ENCODE measurements around the gene PLA2G2F. TPM values are rescaled to one million over a fixed set of nuclear protein-coding genes. Genes with fewer than 3 reads are reported as not detected.
A peak's percentile ranks its signal among the peaks of the same experiment; 100 is the strongest.

Gene PLA2G2F
- total and polyA plus RNA-seq, 9 of the 15 experiments (the other 6 are each of a cell fraction or from before 2014, with no cell fraction given): not detected

DNA sequence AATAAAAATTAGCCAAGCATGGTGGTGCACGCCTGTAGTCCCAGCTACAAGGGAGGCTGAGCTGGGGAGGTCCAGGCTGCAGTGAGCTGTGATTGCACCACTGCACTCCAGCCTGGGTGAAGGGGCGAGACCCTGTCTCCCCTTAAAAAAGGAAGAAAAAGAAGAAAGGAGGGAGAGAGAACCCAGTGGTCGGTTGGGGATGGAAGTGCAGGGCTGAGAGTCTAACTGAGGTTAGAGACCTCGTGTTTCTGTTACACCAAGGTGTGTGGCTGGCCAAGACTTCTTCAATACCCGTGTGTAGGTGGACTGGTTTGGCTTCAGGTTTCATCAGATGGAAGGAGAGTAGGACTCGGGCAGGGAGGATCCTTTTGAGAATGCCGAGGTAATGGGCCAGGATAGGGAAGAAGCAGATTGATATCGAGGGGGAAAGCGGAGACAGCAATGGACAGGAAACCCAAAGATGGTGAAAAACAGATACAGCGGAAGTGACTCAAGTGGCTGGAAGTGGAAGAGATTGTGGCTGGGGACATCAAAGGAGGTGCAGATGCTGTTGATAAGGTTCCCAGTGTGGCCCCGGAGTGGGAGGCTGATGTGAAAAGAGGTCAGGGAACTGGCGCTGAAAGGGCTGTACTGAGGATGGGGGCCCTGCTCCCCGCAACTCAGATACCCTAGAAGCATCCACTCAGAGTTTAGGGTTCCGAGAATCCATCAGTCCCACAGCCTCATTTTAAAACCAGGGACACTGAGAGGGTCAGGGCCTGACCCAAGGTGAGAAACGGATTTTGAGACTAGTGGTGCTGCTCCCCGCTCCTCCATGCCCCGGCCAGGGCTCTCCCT, 46.1 kb downstream of the PLA2G2F start (continued):
- TF ChIP-seq, protein P1, sequence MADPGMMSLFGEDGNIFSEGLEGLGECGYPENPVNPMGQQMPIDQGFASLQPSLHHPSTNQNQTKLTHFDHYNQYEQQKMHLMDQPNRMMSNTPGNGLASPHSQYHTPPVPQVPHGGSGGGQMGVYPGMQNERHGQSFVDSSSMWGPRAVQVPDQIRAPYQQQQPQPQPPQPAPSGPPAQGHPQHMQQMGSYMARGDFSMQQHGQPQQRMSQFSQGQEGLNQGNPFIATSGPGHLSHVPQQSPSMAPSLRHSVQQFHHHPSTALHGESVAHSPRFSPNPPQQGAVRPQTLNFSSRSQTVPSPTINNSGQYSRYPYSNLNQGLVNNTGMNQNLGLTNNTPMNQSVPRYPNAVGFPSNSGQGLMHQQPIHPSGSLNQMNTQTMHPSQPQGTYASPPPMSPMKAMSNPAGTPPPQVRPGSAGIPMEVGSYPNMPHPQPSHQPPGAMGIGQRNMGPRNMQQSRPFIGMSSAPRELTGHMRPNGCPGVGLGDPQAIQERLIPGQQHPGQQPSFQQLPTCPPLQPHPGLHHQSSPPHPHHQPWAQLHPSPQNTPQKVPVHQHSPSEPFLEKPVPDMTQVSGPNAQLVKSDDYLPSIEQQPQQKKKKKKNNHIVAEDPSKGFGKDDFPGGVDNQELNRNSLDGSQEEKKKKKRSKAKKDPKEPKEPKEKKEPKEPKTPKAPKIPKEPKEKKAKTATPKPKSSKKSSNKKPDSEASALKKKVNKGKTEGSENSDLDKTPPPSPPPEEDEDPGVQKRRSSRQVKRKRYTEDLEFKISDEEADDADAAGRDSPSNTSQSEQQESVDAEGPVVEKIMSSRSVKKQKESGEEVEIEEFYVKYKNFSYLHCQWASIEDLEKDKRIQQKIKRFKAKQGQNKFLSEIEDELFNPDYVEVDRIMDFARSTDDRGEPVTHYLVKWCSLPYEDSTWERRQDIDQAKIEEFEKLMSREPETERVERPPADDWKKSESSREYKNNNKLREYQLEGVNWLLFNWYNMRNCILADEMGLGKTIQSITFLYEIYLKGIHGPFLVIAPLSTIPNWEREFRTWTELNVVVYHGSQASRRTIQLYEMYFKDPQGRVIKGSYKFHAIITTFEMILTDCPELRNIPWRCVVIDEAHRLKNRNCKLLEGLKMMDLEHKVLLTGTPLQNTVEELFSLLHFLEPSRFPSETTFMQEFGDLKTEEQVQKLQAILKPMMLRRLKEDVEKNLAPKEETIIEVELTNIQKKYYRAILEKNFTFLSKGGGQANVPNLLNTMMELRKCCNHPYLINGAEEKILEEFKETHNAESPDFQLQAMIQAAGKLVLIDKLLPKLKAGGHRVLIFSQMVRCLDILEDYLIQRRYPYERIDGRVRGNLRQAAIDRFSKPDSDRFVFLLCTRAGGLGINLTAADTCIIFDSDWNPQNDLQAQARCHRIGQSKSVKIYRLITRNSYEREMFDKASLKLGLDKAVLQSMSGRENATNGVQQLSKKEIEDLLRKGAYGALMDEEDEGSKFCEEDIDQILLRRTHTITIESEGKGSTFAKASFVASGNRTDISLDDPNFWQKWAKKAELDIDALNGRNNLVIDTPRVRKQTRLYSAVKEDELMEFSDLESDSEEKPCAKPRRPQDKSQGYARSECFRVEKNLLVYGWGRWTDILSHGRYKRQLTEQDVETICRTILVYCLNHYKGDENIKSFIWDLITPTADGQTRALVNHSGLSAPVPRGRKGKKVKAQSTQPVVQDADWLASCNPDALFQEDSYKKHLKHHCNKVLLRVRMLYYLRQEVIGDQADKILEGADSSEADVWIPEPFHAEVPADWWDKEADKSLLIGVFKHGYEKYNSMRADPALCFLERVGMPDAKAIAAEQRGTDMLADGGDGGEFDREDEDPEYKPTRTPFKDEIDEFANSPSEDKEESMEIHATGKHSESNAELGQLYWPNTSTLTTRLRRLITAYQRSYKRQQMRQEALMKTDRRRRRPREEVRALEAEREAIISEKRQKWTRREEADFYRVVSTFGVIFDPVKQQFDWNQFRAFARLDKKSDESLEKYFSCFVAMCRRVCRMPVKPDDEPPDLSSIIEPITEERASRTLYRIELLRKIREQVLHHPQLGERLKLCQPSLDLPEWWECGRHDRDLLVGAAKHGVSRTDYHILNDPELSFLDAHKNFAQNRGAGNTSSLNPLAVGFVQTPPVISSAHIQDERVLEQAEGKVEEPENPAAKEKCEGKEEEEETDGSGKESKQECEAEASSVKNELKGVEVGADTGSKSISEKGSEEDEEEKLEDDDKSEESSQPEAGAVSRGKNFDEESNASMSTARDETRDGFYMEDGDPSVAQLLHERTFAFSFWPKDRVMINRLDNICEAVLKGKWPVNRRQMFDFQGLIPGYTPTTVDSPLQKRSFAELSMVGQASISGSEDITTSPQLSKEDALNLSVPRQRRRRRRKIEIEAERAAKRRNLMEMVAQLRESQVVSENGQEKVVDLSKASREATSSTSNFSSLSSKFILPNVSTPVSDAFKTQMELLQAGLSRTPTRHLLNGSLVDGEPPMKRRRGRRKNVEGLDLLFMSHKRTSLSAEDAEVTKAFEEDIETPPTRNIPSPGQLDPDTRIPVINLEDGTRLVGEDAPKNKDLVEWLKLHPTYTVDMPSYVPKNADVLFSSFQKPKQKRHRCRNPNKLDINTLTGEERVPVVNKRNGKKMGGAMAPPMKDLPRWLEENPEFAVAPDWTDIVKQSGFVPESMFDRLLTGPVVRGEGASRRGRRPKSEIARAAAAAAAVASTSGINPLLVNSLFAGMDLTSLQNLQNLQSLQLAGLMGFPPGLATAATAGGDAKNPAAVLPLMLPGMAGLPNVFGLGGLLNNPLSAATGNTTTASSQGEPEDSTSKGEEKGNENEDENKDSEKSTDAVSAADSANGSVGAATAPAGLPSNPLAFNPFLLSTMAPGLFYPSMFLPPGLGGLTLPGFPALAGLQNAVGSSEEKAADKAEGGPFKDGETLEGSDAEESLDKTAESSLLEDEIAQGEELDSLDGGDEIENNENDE (IDR thresholded peaks at IDR 0.05; ENCODE audit: low read depth, low read length): no peak
- peak; percentile 77 for TF ChIP-seq SOX6 (IDR thresholded peaks at IDR 0.05)
- TF ChIP-seq NR2F6 (CRISPR knock-in tag; IDR thresholded peaks at IDR 0.05): no peak
- no peak for TF ChIP-seq ZZZ3 (IDR thresholded peaks at IDR 0.05)
- TF ChIP-seq BDP1 (IDR thresholded peaks at IDR 0.05; ENCODE audit: insufficient read depth, insufficient read length): no peak
- TF ChIP-seq POLR2H (tag; IDR thresholded peaks at IDR 0.05; ENCODE audit: low read depth): peak; percentile 92
- TF ChIP-seq GTF2E2 (tag; IDR thresholded peaks at IDR 0.05): peak; percentile 19; the same call in 1 of the 2 replicates
- TF ChIP-seq GTF2A2 (tag; IDR thresholded peaks at IDR 0.05): no peak
- TF ChIP-seq RAD51 (IDR thresholded peaks at IDR 0.05; ENCODE audit: borderline replicate concordance, low read depth): no peak
- TF ChIP-seq RBM22 (IDR thresholded peaks at IDR 0.05; ENCODE audit: low read depth, low read length, poor library complexity, severe bottlenecking): no peak
- TF ChIP-seq ZNF764 (CRISPR knock-in tag; IDR thresholded peaks at IDR 0.05; ENCODE audit: low read depth): peak; percentile 54; the same call in 1 of the 2 replicates
- 0 out of 2 replicates have a peak, but pooled peaks have one; percentile 24 for TF ChIP-seq ERF (CRISPR knock-in tag; IDR thresholded peaks at IDR 0.05)
- TF ChIP-seq TAF1 (IDR thresholded peaks at IDR 0.05; ENCODE audit: control insufficient read depth, extremely low read depth, insufficient read depth, low read length, severe bottlenecking): no peak
- no peak for TF ChIP-seq PCBP1 (IDR thresholded peaks at IDR 0.05; ENCODE audit: low read depth, low read length, poor library complexity, severe bottlenecking)
- peak; percentile 36; the same call in 1 of the 2 replicates for TF ChIP-seq LCOR (CRISPR knock-in tag; IDR thresholded peaks at IDR 0.05)
- TF ChIP-seq HIVEP1 (CRISPR knock-in tag; IDR thresholded peaks at IDR 0.05): peak; percentile 7; the same call in 1 of the 2 replicates
- peak; percentile 58; the same call in 1 of the 2 replicates for TF ChIP-seq NFIC (IDR thresholded peaks at IDR 0.05)

Data from K562 (cell line).